Aorta (tissue), 5 donors: Measurements from ENCODE around the gene FGF14. TPM values are rescaled to one million over a fixed set of nuclear protein-coding genes. Genes with fewer than 3 reads are reported as not detected.
"Not testable (repeated sequence)": the region's sequence is repeated elsewhere in the genome, so short reads cannot be mapped to it uniquely, and the experiment has no call there.

Experiments used
- ATAC-seq: fragments of 200-7000 bp; cut with Tn5 transposase; one replicate; pipeline ENCODE4 v1.9.1; 2022; ENCODE audit warnings: moderate library complexity; ENCODE audit not compliant: low FRiP score
- DNase-seq, 2 donors: peaks; one replicate each; pipeline ENCODE4 v3.0.0-alpha.2; 2020
- H3K27ac ChIP-seq, 2 donors: one replicate each; pipeline ENCODE4 v1.5.1; 2013; ENCODE audit warnings: low read length in 2 of 2, mild to moderate bottlenecking in 2 of 2, moderate library complexity in 2 of 2, control low read depth in 1 of 2, inconsistent platforms in 1 of 2, low read depth in 1 of 2
- H3K27me3 ChIP-seq, 2 donors: one replicate each; pipeline ENCODE4 v1.6.1; 2013; ENCODE audit warnings: control low read depth in 1 of 2, low read length in 1 of 2, mild to moderate bottlenecking in 1 of 2, moderate library complexity in 1 of 2; ENCODE audit not compliant: insufficient read depth in 2 of 2, control insufficient read depth in 1 of 2
- H3K36me3 ChIP-seq, 2 donors: one replicate each; pipeline ENCODE4 v1.6.1; 2013; ENCODE audit warnings: control low read depth in 1 of 2, low read length in 1 of 2, mild to moderate bottlenecking in 1 of 2; ENCODE audit not compliant: insufficient read depth in 2 of 2, control insufficient read depth in 1 of 2
- H3K4me1 ChIP-seq, 2 donors: one replicate each; pipeline ENCODE4 v1.6.1; 2013; ENCODE audit warnings: low read length in 2 of 2, control low read depth in 1 of 2, mild to moderate bottlenecking in 1 of 2, moderate library complexity in 1 of 2; ENCODE audit not compliant: insufficient read depth in 2 of 2, control insufficient read depth in 1 of 2
- H3K4me3 ChIP-seq, 2 donors: one replicate each; pipeline ENCODE4 v1.5.1; 2013; ENCODE audit warnings: low read length in 2 of 2, control low read depth in 1 of 2, mild to moderate bottlenecking in 1 of 2
- H3K9me3 ChIP-seq: one replicate; pipeline ENCODE4 v1.6.1; 2013; ENCODE audit warnings: mild to moderate bottlenecking, low read length; ENCODE audit not compliant: control insufficient read depth
- WGBS, 2 donors: extraction: QIAGEN DNeasy Blood & Tissue Kit; methylation state at CpG; one replicate each; pipeline ENCODE4 v1.1.7; 2013; 5-methylcytosine and 5-hydroxymethylcytosine counted together
- intact Hi-C, 2 donors: fragments of 100-400 bp; cut with DNase I; formaldehyde crosslinking; loops; one replicate each; pipeline versions ENCODE4 v1.14.2 to v1.15.0; 2022
- polyA plus RNA-seq, 2 donors: library from polyadenylated mRNA; stranded (reverse); fragments of 200-250 nt; gene quantifications; one replicate each; pipeline ENCODE4 v1.2.3, GENCODE V29; 2013
- total RNA-seq, 2 donors: library from RNA; stranded (reverse); fragmentation: NEBNext Ultra II Directional; extraction: Animal tissue kit (Norgen Biotek cat#: 25700); gene quantifications; one replicate each; pipeline ENCODE4 v1.2.1, GENCODE V29; 2021
- donor health status: healthy with polysubstance abuse.
- donor health status: Bipolar disorder and iron deficiency.
- donor health status: DM: no; HTN: no; CAD: no.
- donor health status: DM: no; HTN: no; CAD: no.
- donor health status: DM: yes; HTN: yes; CAD: no.

FGF14 gene
- total and polyA plus RNA-seq, 4 donors: 0.13 to 4.6 (median 0.72) TPM

- Histone ChIP-seq H3K27me3 (no peaks in the 10 kb centered on the region), H3K9me3 (no peaks in the 10 kb centered on the region), H3K27ac (no peak overlapping the region), H3K4me1 (no peaks in the 10 kb centered on the region), H3K4me3 (no peak overlapping the region), H3K36me3 (no peaks in the 10 kb centered on the region)
- ATAC-seq (no peak), DNase-seq (no peak)
- intact Hi-C loops: loop anchor here in 1 of 2 donors (2.0 kb wide), 1 partner anchor 43 kb away; no protein-coding TSS in a partner anchor
Measured at GRCh38 chr13:102089722-102090121, 312.1 kb downstream of the FGF14 start.

DNA sequence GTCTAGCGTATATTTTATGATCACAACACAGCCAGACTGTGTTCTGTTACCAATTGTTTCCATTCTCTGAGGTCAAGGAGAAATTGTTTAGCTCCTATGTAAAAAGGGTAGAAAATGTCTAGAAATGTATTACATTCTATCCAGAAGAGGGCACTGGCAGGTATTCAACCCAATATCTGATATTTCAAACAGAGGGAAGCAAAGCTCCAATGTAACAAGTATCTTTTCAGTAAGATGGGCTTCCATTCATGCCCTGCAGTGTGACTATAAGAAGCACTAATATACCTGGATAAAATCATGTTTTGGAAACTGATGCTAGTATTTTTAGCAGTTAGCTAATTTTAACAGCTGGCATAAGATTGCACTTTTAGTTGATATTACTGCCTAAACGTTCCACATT is 312.7 kb downstream of the FGF14 start:
- 32 to 40% methylated on average over 2 of the region's 2 CpGs for WGBS, 2 donors
- Histone ChIP-seq H3K4me1 (no peaks in the 10 kb centered on the region), H3K27ac (no peak overlapping the region), H3K36me3 (no peaks in the 10 kb centered on the region), H3K9me3 (no peaks in the 10 kb centered on the region), H3K4me3 (no peak overlapping the region), H3K27me3 (no peaks in the 10 kb centered on the region)
- no peak for ATAC-seq
- intact Hi-C loops: no loop called here
- DNase-seq: no peak

DNA sequence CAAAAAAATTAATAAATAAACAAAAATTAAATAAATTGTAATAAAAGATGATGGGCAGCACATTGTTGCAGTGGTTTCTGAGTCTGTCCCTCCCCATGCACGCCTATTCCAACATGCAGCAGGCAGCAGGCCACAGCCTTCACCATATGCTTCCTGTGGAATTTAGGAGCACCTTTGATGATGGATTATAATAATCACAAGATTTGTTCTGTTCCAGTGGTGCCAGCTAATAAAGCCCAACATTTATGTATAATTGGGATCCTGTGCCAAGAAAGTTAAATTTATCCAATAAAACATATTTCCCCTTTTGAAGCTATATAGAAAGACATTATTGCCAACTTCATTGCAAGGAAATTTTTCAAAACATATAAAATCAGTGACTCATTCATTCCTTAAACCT is 328.6 kb downstream of the FGF14 start:
- intact Hi-C loops: no loop called here
- ATAC-seq: no peak
- H3K27ac ChIP-seq: no peak overlapping the region
- no peaks in the 10 kb centered on the region for H3K36me3 ChIP-seq
- 80 to 94% methylated on average over 1 of the region's 1 CpG for WGBS, 2 donors
- H3K27me3 ChIP-seq: no peaks in the 10 kb centered on the region
- no peak overlapping the region for H3K4me3 ChIP-seq
- no peaks in the 10 kb centered on the region for H3K4me1 ChIP-seq
- no peaks in the 10 kb centered on the region for H3K9me3 ChIP-seq
- no peak for DNase-seq

- DNase-seq (no peak), ATAC-seq (no peak)
- H3K9me3 ChIP-seq: no peaks in the 10 kb centered on the region
- H3K27me3 ChIP-seq: no peaks in the 10 kb centered on the region
- no peaks in the 10 kb centered on the region for H3K36me3 ChIP-seq
- H3K4me3 ChIP-seq: no peak overlapping the region
- intact Hi-C loops: no loop called here
- 81% methylated on average over 6 of the region's 6 CpGs for WGBS, 2 donors
- H3K27ac ChIP-seq: no peak overlapping the region
- H3K4me1 ChIP-seq: no peaks in the 10 kb centered on the region
Measured at GRCh38 chr13:102071711-102072110, 330.1 kb downstream of the FGF14 start.

- H3K36me3 ChIP-seq, ATAC-seq, H3K27me3 ChIP-seq, intact Hi-C loops, H3K27ac ChIP-seq, H3K4me1 ChIP-seq, DNase-seq, H3K4me3 ChIP-seq, H3K9me3 ChIP-seq: not testable (repeated sequence)
- WGBS, 2 donors: 92 to 96% methylated on average over 16 to 23 of the region's 28 CpGs
Measured at GRCh38 chr13:102068323-102068722, 333.5 kb downstream of the FGF14 start.

DNA sequence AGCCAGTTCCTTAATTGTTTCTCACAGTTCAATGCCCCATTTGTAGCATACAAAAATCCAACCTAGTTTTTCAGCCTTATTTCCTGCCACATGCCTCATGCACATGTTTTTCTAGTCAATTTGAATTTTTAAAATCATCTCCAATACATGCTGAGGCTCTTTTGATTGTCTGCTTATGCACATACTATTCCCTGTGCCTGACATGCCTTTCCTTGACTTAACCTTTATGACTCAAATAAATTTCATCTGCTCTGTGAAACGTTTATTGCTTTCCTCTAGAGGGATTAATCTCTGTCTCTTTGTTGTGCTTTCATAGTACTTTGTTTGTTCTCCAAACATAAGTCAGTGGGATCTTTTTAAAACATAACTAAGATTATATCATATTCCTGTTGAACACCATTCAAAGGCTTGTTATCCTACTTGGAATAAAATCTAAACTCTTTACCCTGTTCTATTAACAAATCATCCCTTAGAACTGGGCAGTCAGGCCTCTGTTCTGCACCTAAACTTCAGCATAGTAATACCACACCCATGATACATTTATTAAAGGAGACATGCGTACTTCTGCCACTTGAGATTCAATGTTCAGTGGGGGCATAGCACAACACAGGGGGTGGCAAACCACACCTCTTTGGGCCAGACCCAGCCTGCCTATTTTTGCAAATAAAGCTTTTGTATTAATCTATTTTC is 346.6 kb downstream of the FGF14 start:
- no peak for DNase-seq
- Histone ChIP-seq H3K36me3 (no peaks in the 10 kb centered on the region), H3K4me1 (no peaks in the 10 kb centered on the region), H3K9me3 (peaks cover 3% of the 10 kb centered on the region), H3K27ac (no peak overlapping the region), H3K4me3 (no peak overlapping the region), H3K27me3 (no peaks in the 10 kb centered on the region)
- WGBS, 2 donors: 42 to 45% methylated on average over 2 of the region's 2 CpGs
- ATAC-seq: no peak
- intact Hi-C loops: no loop called here

DNA sequence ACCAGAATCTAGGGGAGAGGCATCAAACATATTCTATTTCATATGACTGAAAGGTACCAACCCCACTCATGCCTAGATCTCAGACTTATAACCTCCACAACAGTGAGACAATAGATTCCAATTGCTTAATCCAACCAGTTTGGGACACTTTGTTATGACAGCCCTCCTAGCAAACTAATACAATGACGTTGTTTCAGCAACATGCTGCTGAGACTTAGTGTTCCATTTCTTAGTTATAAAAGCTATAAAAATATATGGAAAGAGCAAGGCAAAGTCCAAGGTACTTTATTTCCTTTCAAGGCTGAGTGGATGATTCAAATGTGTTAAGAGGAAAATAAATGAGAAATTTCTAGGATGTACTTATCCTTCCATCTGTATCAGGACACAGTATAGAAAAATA is 352.0 kb downstream of the FGF14 start:
- no peaks in the 10 kb centered on the region for H3K27me3 ChIP-seq
- no peak for ATAC-seq
- no peak overlapping the region for H3K4me3 ChIP-seq
- no peaks in the 10 kb centered on the region for H3K4me1 ChIP-seq
- peaks cover 3% of the 10 kb centered on the region for H3K9me3 ChIP-seq
- intact Hi-C loops: no loop called here
- no peak for DNase-seq
- 82 to 89% methylated on average over 1 of the region's 1 CpG for WGBS, 2 donors
- no peaks in the 10 kb centered on the region for H3K36me3 ChIP-seq
- no peak overlapping the region for H3K27ac ChIP-seq

- intact Hi-C loops: no loop called here
- ATAC-seq: no peak
- 34 to 44% methylated on average over 1 of the region's 1 CpG for WGBS, 2 donors
Measured at GRCh38 chr13:102045731-102046130, 356.1 kb downstream of the FGF14 start.

GRCh38 chr13:102042746-102043145 is 359.1 kb downstream of the FGF14 start:
- Histone ChIP-seq H3K27ac (no peak overlapping the region), H3K4me1 (peaks cover 0 to 4% of the 10 kb centered on the region in 2 donors), H3K4me3 (no peak overlapping the region), H3K36me3 (no peaks in the 10 kb centered on the region), H3K27me3 (no peaks in the 10 kb centered on the region), H3K9me3 (no peaks in the 10 kb centered on the region)
- no peak for DNase-seq
- WGBS, 2 donors: 23 to 28% methylated on average over 4 of the region's 4 CpGs
- ATAC-seq: no peak
- intact Hi-C loops: no loop called here

More at GRCh38 chr13:102045731-102046130, 356.1 kb downstream of the FGF14 start:
- Histone ChIP-seq H3K36me3 (no peaks in the 10 kb centered on the region), H3K27me3 (no peaks in the 10 kb centered on the region), H3K4me3 (no peak overlapping the region), H3K9me3 (no peaks in the 10 kb centered on the region), H3K4me1 (peaks cover 0 to 4% of the 10 kb centered on the region in 2 donors), H3K27ac (no peak overlapping the region)
- no peak for DNase-seq
